ENCODE data around the gene CREBL2.

DNA sequence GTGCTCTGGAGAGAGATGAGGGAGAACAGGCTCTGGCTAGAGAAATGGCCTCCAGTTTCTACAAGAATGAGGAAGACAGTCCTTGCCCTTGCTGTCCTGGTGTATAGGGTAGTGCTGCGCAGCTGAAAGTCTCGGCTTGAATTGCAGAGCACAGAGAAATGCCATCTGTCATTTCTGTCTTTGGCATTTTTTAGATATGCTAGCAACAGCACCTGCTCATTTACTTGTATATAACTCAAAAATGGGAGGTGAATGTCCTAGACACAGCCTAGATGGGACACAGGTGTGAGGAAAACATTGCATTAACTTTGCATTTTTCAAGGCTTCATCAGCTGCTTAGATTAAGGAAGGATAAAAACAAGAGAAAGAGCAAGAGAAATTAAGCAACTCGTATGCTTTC, 48.5 kb downstream of the CREBL2 start:
- TF ChIP-seq OSR1 (CRISPR knock-in tag; IDR thresholded peaks at IDR 0.05): no peak
- no peak for TF ChIP-seq GLIS3 (CRISPR knock-in tag; IDR thresholded peaks at IDR 0.05)
- TF ChIP-seq BACH2 (CRISPR knock-in tag; IDR thresholded peaks at IDR 0.05; ENCODE audit: borderline replicate concordance): no peak
- no peak for TF ChIP-seq ZFP30 (CRISPR knock-in tag; IDR thresholded peaks at IDR 0.05)
- TF ChIP-seq ZNF8 (CRISPR knock-in tag; IDR thresholded peaks at IDR 0.05): no peak
- TF ChIP-seq, protein P1, sequence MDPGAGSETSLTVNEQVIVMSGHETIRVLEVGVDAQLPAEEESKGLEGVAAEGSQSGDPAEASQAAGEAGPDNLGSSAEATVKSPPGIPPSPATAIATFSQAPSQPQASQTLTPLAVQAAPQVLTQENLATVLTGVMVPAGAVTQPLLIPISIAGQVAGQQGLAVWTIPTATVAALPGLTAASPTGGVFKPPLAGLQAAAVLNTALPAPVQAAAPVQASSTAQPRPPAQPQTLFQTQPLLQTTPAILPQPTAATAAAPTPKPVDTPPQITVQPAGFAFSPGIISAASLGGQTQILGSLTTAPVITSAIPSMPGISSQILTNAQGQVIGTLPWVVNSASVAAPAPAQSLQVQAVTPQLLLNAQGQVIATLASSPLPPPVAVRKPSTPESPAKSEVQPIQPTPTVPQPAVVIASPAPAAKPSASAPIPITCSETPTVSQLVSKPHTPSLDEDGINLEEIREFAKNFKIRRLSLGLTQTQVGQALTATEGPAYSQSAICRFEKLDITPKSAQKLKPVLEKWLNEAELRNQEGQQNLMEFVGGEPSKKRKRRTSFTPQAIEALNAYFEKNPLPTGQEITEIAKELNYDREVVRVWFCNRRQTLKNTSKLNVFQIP (CRISPR knock-in tag; IDR thresholded peaks at IDR 0.05; ENCODE audit: borderline replicate concordance, low read depth): no peak
- TF ChIP-seq, protein P2, sequence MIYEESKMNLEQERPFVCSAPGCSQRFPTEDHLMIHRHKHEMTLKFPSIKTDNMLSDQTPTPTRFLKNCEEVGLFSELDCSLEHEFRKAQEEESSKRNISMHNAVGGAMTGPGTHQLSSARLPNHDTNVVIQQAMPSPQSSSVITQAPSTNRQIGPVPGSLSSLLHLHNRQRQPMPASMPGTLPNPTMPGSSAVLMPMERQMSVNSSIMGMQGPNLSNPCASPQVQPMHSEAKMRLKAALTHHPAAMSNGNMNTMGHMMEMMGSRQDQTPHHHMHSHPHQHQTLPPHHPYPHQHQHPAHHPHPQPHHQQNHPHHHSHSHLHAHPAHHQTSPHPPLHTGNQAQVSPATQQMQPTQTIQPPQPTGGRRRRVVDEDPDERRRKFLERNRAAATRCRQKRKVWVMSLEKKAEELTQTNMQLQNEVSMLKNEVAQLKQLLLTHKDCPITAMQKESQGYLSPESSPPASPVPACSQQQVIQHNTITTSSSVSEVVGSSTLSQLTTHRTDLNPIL (CRISPR knock-in tag; IDR thresholded peaks at IDR 0.05; ENCODE audit: low read depth): no peak
- no peak for TF ChIP-seq ZNF565 (CRISPR knock-in tag; conservative IDR thresholded peaks at IDR 0.05; ENCODE audit: low read depth)

Data from SK-N-SH treated with all-trans-retinoic acid at 6 μM for 48 hours (cell line).